ENCODE data around the gene APC. TPM values are rescaled to one million over a fixed set of nuclear protein-coding genes. Genes with fewer than 3 reads are reported as not detected.

Gene APC
- total RNA-seq, 1 donor from 2014 or later, result 54.1 TPM

GRCh38 chr5:112860929-112861637 is 123.4 kb downstream of the APC start, which contains the start of gene SRP19:
Gene SRP19, plus strand, starts transcription at chr5:112861287. Its CDS starts 90 bp downstream, at chr5:112861377.
- intact Hi-C loops (cut with DNase I), result no loop called here
- peaks cover 24% of the 10 kb centered on the region for H3K4me1 ChIP-seq
- no peaks in the 10 kb centered on the region for H3K27me3 ChIP-seq
- TF ChIP-seq, protein P1, sequence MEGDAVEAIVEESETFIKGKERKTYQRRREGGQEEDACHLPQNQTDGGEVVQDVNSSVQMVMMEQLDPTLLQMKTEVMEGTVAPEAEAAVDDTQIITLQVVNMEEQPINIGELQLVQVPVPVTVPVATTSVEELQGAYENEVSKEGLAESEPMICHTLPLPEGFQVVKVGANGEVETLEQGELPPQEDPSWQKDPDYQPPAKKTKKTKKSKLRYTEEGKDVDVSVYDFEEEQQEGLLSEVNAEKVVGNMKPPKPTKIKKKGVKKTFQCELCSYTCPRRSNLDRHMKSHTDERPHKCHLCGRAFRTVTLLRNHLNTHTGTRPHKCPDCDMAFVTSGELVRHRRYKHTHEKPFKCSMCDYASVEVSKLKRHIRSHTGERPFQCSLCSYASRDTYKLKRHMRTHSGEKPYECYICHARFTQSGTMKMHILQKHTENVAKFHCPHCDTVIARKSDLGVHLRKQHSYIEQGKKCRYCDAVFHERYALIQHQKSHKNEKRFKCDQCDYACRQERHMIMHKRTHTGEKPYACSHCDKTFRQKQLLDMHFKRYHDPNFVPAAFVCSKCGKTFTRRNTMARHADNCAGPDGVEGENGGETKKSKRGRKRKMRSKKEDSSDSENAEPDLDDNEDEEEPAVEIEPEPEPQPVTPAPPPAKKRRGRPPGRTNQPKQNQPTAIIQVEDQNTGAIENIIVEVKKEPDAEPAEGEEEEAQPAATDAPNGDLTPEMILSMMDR (IDR thresholded peaks at IDR 0.05), result no peak
- H3K9me3 ChIP-seq, result no peaks in the 10 kb centered on the region
- H3K36me3 ChIP-seq, result peaks cover 32% of the 10 kb centered on the region
- peak within 1 kb of the TSS; percentile 95 for H3K4me3 ChIP-seq
- peak within 1 kb of the TSS; percentile 82 for H3K27ac ChIP-seq
- DNase-seq (peak; percentile 95), ATAC-seq (peak; percentile 99)

- peak overlapping the region; percentile 82 for H3K27ac ChIP-seq
- DNase-seq (no peak), ATAC-seq (no peak)
- peaks cover 37% of the 10 kb centered on the region for H3K36me3 ChIP-seq
- H3K27me3 ChIP-seq, result no peaks in the 10 kb centered on the region
- peaks cover 24% of the 10 kb centered on the region for H3K4me1 ChIP-seq
- TF ChIP-seq, protein P1 (IDR thresholded peaks at IDR 0.05), result no peak
- no peaks in the 10 kb centered on the region for H3K9me3 ChIP-seq
- intact Hi-C loops (cut with DNase I), result no loop called here
- H3K4me3 ChIP-seq, result peak overlapping the region; percentile 95
Observed at GRCh38 chr5:112861638-112861985, 123.9 kb downstream of the APC start.

DNA sequence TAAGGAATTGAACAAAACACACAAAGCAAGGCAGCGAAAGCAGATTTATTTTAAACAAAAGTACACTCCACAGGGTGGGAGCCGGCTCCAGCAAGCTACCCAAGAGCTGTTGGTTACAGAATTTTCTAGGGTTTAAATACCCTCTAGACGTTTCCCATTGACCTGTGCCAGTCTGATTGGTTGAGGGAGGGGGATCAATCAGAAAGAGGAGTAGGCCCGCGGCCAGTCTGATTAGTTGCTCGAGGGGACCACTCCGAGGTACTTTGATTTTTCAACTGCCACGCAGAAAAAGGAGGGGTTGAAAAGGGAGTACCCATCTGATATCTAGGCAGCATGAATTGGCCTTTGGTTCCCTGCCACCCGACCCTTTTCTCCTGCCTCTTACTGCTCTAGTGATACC is 124.4 kb downstream of the APC start:
- peak overlapping the region; percentile 82 for H3K27ac ChIP-seq

GRCh38 chr5:112863549-112863948 is 125.9 kb downstream of the APC start:
- TF ChIP-seq, protein P1 (IDR thresholded peaks at IDR 0.05), result no peak
- peaks cover 24% of the 10 kb centered on the region for H3K4me1 ChIP-seq
- H3K9me3 ChIP-seq, result no peaks in the 10 kb centered on the region
- peaks cover 56% of the 10 kb centered on the region for H3K36me3 ChIP-seq
- ATAC-seq, result peak; percentile 4
- H3K27ac ChIP-seq, result no peak overlapping the region
- DNase-seq, result no peak
- no peak overlapping the region for H3K4me3 ChIP-seq
- no peaks in the 10 kb centered on the region for H3K27me3 ChIP-seq
- intact Hi-C loops (cut with DNase I), result no loop called here

More for the DNA sequence above, 124.4 kb downstream of the APC start:
- Histone ChIP-seq H3K36me3 (peaks cover 42% of the 10 kb centered on the region), H3K27me3 (no peaks in the 10 kb centered on the region), H3K4me3 (peak overlapping the region; percentile 95), H3K4me1 (peaks cover 24% of the 10 kb centered on the region), H3K9me3 (no peaks in the 10 kb centered on the region)
- DNase-seq (no peak), ATAC-seq (no peak)
- intact Hi-C loops (cut with DNase I), result no loop called here
- TF ChIP-seq, protein P1 (IDR thresholded peaks at IDR 0.05), result no peak

- Histone ChIP-seq H3K9me3 (no peaks in the 10 kb centered on the region), H3K36me3 (peaks cover 70% of the 10 kb centered on the region), H3K4me3 (no peak overlapping the region), H3K27ac (no peak overlapping the region), H3K4me1 (peaks cover 24% of the 10 kb centered on the region), H3K27me3 (no peaks in the 10 kb centered on the region)
- ATAC-seq (no peak), DNase-seq (no peak)
- intact Hi-C loops (cut with DNase I), result no loop called here
- TF ChIP-seq, protein P1 (IDR thresholded peaks at IDR 0.05), result no peak
Observed at GRCh38 chr5:112865128-112865527, 127.4 kb downstream of the APC start.

All from upper lobe of right lung (tissue), 1 donor.